K562 (cell line): ENCODE results near the gene APOO. TPM values are rescaled to one million over a fixed set of nuclear protein-coding genes. Genes with fewer than 3 reads are reported as not detected.

Experiments
- AFF1 ChIP-seq, 2 experiments: fragments of 450-650 bp; IDR thresholded peaks; 2 replicates each; pipeline ENCODE4 v1.6.1; 2018; ENCODE audit warnings: mild to moderate bottlenecking in 2 of 2, low read depth in 1 of 2; ENCODE audit not compliant: partially characterized antibody in 2 of 2
- CBFA2T3 ChIP-seq: fragments of 450-650 bp; IDR thresholded peaks from 2 replicates; pipeline ENCODE4 v1.6.1; 2017
- CTCF ChIP-seq, 3 experiments: IDR thresholded peaks in 2 of 3; conservative IDR thresholded peaks in 1 of 3; 2 replicates each; pipeline ENCODE4 v1.5.1; 2011 to 2012; ENCODE audit warnings: low read length in 3 of 3, mild to moderate bottlenecking in 3 of 3, control low read depth in 2 of 3, improper control_type of control experiment in 1 of 3, inconsistent platforms in 1 of 3, low read depth in 1 of 3, mixed read lengths in 1 of 3, moderate library complexity in 1 of 3; ENCODE audit not compliant: insufficient read depth in 2 of 3
- DMBX1 ChIP-seq: fragments of 250-450 bp; sonication (Bioruptor Pico); IDR thresholded peaks from 2 replicates; pipeline ENCODE4 v1.8.0; 2022; ENCODE audit warnings: inconsistent platforms, mild to moderate bottlenecking, moderate library complexity, borderline replicate concordance
- FOXJ2 ChIP-seq: fragments of 200-800 bp; sonication (Bioruptor generic); IDR thresholded peaks from 2 replicates; pipeline ENCODE4 v1.6.1; 2016; ENCODE audit warnings: missing genetic modification characterization, missing compliant biosample characterization
- HMGXB4 ChIP-seq: sonication (generic); formaldehyde crosslinking; IDR thresholded peaks from 2 replicates; pipeline ENCODE4 v1.8.1; 2023; ENCODE audit warnings: mild to moderate bottlenecking, missing genetic modification reagents
- MNT ChIP-seq, 2 experiments: fragments of 450-650 bp; conservative IDR thresholded peaks; 2 replicates each; pipeline ENCODE4 v1.6.1; 2017; ENCODE audit warnings: mild to moderate bottlenecking in 2 of 2, moderate library complexity in 2 of 2
- NBN ChIP-seq: fragments of 450-650 bp; IDR thresholded peaks from 2 replicates; pipeline ENCODE4 v1.6.1; 2016; ENCODE audit warnings: low read depth, mild to moderate bottlenecking
- NFIC ChIP-seq: fragments of 450-650 bp; IDR thresholded peaks from 2 replicates; pipeline ENCODE4 v1.6.1; 2017; ENCODE audit warnings: mild to moderate bottlenecking, inconsistent platforms
- PML ChIP-seq: IDR thresholded peaks from 2 replicates; pipeline ENCODE4 v1.6.1; 2012; ENCODE audit warnings: low read length, inconsistent platforms
- RAD21 ChIP-seq, 2 experiments: fragments of 250-450 bp in 1 of 2; fragments of 450-650 bp in 1 of 2; sonication (Bioruptor Pico) in 1 of 2; formaldehyde crosslinking in 1 of 2; IDR thresholded peaks in 1 of 2; conservative IDR thresholded peaks in 1 of 2; 2 replicates each; pipeline versions ENCODE4 v1.4.0 to v1.8.0; 2020 to 2022; ENCODE audit warnings: mild to moderate bottlenecking in 2 of 2, moderate library complexity in 1 of 2
- RCOR1 ChIP-seq, 2 experiments: IDR thresholded peaks; 2 replicates each; pipeline ENCODE4 v1.6.1; 2012; ENCODE audit warnings: low read depth in 2 of 2, low read length in 2 of 2, borderline replicate concordance in 1 of 2, improper control_type of control experiment in 1 of 2
- SMAD4 ChIP-seq: fragments of 250-450 bp; sonication (Bioruptor Pico); conservative IDR thresholded peaks from 2 replicates; pipeline ENCODE4 v1.8.0; 2021; ENCODE audit warnings: inconsistent platforms, mild to moderate bottlenecking, moderate library complexity
- TEAD4 ChIP-seq, 2 experiments: sonication (generic) in 1 of 2; formaldehyde crosslinking in 1 of 2; IDR thresholded peaks; 2 replicates each; pipeline versions ENCODE4 v1.6.1 to v1.8.0; 2012 to 2022; ENCODE audit warnings: borderline replicate concordance in 1 of 2, inconsistent platforms in 1 of 2, low read length in 1 of 2, mild to moderate bottlenecking in 1 of 2, missing genetic modification reagents in 1 of 2
- TRIM28 ChIP-seq: fragments of 450-650 bp; IDR thresholded peaks from 2 replicates; pipeline ENCODE4 v1.6.1; 2017
- ZC3H8 ChIP-seq: fragments of 450-650 bp; IDR thresholded peaks from 2 replicates; pipeline ENCODE4 v1.6.1; 2017
- ZNF124 ChIP-seq: sonication (generic); formaldehyde crosslinking; IDR thresholded peaks from 2 replicates; pipeline ENCODE4 v1.8.1; 2022; ENCODE audit warnings: missing genetic modification reagents
- ZNF316 ChIP-seq: fragments of 450-650 bp; IDR thresholded peaks from 2 replicates; pipeline ENCODE4 v1.6.1; 2016
- polyA plus RNA-seq, 8 experiments: library from polyadenylated mRNA; depleted of rRNA in 4 of 8; stranded (reverse) in 5 of 8; unstranded in 3 of 8; fragments of >200 nt; fragmentation: Nextera tagmentation in 2 of 8; fragmentation: Illumina TruSeq in 1 of 8; extraction: Ambion mirVana in 2 of 8; extraction: Trizol in 1 of 8; gene quantifications; 2 replicates each; pipeline versions ENCODE4 v1.2.1 to v1.2.3, GENCODE V29; 2011 to 2014; ENCODE audit warnings: inconsistent platforms in 1 of 8, missing spikeins in 1 of 8
- total RNA-seq, 7 experiments: library from RNA; depleted of rRNA in 6 of 7; stranded (reverse); fragments of >200 nt in 6 of 7; fragmentation: Illumina TruSeq in 2 of 7; extraction: Trizol in 2 of 7; gene quantifications; 2 replicates each; pipeline versions ENCODE4 v1.2.1 to v1.2.3, GENCODE V29; 2011 to 2021; ENCODE audit warnings: low replicate concordance in 1 of 7

APOO gene
- total and polyA plus RNA-seq, 9 of the 15 experiments (the other 6 are each of a cell fraction or from before 2014, with no cell fraction given): 37.3 to 76.4 (median 60.8) TPM

- TF ChIP-seq AFF1 (IDR thresholded peaks at IDR 0.05; ENCODE audit: low read depth in 1 of 2, partially characterized antibody in 2 of 2): no peak
- no peak for TF ChIP-seq HMGXB4
- TF ChIP-seq NFIC: peak; percentile 77
- TF ChIP-seq ZNF124 (CRISPR knock-in tag): no peak
- peak in 1 of 2 experiments; percentile 23; a peak in 2 of 4 replicates for TF ChIP-seq RAD21 (CRISPR knock-in tag; conservative IDR thresholded peaks at IDR 0.05 in 1 of 2, IDR thresholded peaks at IDR 0.05 in 1 of 2)
- TF ChIP-seq MNT (conservative IDR thresholded peaks at IDR 0.05): 0 out of 4 replicates have a peak, but pooled peaks of 1 of the 2 experiments have one; percentile 15
- TF ChIP-seq SMAD4: peak; percentile 45; the same call in 1 of the 2 replicates
- TF ChIP-seq CBFA2T3: peak; percentile 82
- TF ChIP-seq TRIM28: no peak
- TF ChIP-seq TEAD4 (IDR thresholded peaks at IDR 0.05; ENCODE audit: low read length): peak; percentile 84
- no peak for TF ChIP-seq TEAD4 (CRISPR knock-in tag; IDR thresholded peaks at IDR 0.05; ENCODE audit: borderline replicate concordance)
- TF ChIP-seq PML: peak; percentile 29; the same call in 1 of the 2 replicates
- 0 out of 4 replicates have a peak, but pooled peaks of 1 of the 2 experiments have one; percentile 21 for TF ChIP-seq RCOR1 (IDR thresholded peaks at IDR 0.05; ENCODE audit: borderline replicate concordance in 1 of 2, low read depth in 2 of 2, low read length in 2 of 2)
- TF ChIP-seq DMBX1 (CRISPR knock-in tag): peak; percentile 48; the same call in 1 of the 2 replicates
- TF ChIP-seq CTCF (IDR thresholded peaks at IDR 0.05 in 2 of 3, conservative IDR thresholded peaks at IDR 0.05 in 1 of 3; ENCODE audit: insufficient read depth in 2 of 3, low read depth in 1 of 3, low read length in 3 of 3): no peak
- peak; percentile 50; the same call in 1 of the 2 replicates for TF ChIP-seq ZNF316
- TF ChIP-seq NBN: peak; percentile 37; the same call in 1 of the 2 replicates
- 0 out of 2 replicates have a peak, but pooled peaks have one; percentile 19 for TF ChIP-seq FOXJ2 (tag)
- no peak for TF ChIP-seq ZC3H8
Observed at GRCh38 chrX:23844502-23845138, 63.1 kb downstream of the APOO start (continued).
